HepG2 (cell line): ENCODE results near the gene BAHD1. TPM values are rescaled to one million over a fixed set of nuclear protein-coding genes. Genes with fewer than 3 reads are reported as not detected.

Source experiments
- CAMTA2 ChIP-seq: sonication (generic); formaldehyde crosslinking; IDR thresholded peaks from 2 replicates; pipeline ENCODE4 v1.4.0; 2020; ENCODE audit warnings: mild to moderate bottlenecking, missing genetic modification reagents, borderline replicate concordance
- FLYWCH1 ChIP-seq: sonication (generic); formaldehyde crosslinking; IDR thresholded peaks from 2 replicates; pipeline ENCODE4 v1.8.1; 2023; ENCODE audit warnings: mild to moderate bottlenecking, missing genetic modification reagents
- FOXO1 ChIP-seq: sonication (generic); formaldehyde crosslinking; IDR thresholded peaks from 2 replicates; pipeline ENCODE4 v1.4.0; 2020; ENCODE audit warnings: missing genetic modification reagents
- KIAA2018 ChIP-seq: sonication (generic); formaldehyde crosslinking; IDR thresholded peaks from 2 replicates; pipeline ENCODE4 v1.5.0; 2020; ENCODE audit warnings: mild to moderate bottlenecking, missing genetic modification reagents, borderline replicate concordance
- KLF16 ChIP-seq, 2 experiments: sonication (generic) in 1 of 2; formaldehyde crosslinking in 1 of 2; IDR thresholded peaks; 2 replicates each; pipeline versions ENCODE4 v1.6.1 to v1.8.0; 2016 to 2023; ENCODE audit warnings: missing genetic modification reagents in 2 of 2, missing compliant biosample characterization in 1 of 2
- MATR3 ChIP-seq: sonication (generic); formaldehyde crosslinking; IDR thresholded peaks from 2 replicates; pipeline ENCODE4 v1.4.0; 2020; ENCODE audit warnings: missing genetic modification reagents
- NCOR1 ChIP-seq: fragments of 200-600 bp; sonication (generic); IDR thresholded peaks from 2 replicates; pipeline ENCODE4 v1.7.0; 2017; ENCODE audit warnings: antibody characterized with exemption, low read length, borderline replicate concordance
- NR2C2 ChIP-seq: sonication (generic); formaldehyde crosslinking; IDR thresholded peaks from 2 replicates; pipeline ENCODE4 v1.4.0; 2020; ENCODE audit warnings: missing genetic modification reagents, mild to moderate bottlenecking, moderate library complexity, borderline replicate concordance
- PAXIP1 ChIP-seq: sonication (generic); formaldehyde crosslinking; conservative IDR thresholded peaks from 2 replicates; pipeline ENCODE4 v1.4.0; 2020; ENCODE audit warnings: mild to moderate bottlenecking, missing genetic modification reagents, moderate library complexity
- SMAD3 ChIP-seq: sonication (generic); formaldehyde crosslinking; IDR thresholded peaks from 2 replicates; pipeline ENCODE4 v1.4.0; 2020; ENCODE audit warnings: missing genetic modification reagents
- ZNF12 ChIP-seq: sonication (generic); formaldehyde crosslinking; IDR thresholded peaks from 2 replicates; pipeline ENCODE4 v1.5.0; 2020; ENCODE audit warnings: missing genetic modification reagents
- ZSCAN22 ChIP-seq: sonication (generic); formaldehyde crosslinking; IDR thresholded peaks from 2 replicates; pipeline ENCODE4 v1.4.0; 2020; ENCODE audit warnings: mild to moderate bottlenecking, missing genetic modification reagents
- polyA plus RNA-seq, 8 experiments: library from polyadenylated mRNA; depleted of rRNA in 3 of 8; stranded (reverse) in 7 of 8; unstranded in 1 of 8; fragments of >200 nt; fragmentation: Illumina TruSeq in 4 of 8; extraction: Trizol in 4 of 8; gene quantifications; 2 replicates each; pipeline versions ENCODE4 v1.2.1 to v1.2.3, GENCODE V29; 2011 to 2016; ENCODE audit warnings: low read depth in 4 of 8, missing spikeins in 1 of 8, mixed read lengths in 1 of 8; ENCODE audit not compliant: insufficient read depth in 1 of 8
- total RNA-seq, 5 experiments: library from RNA; depleted of rRNA; stranded (reverse); fragments of >200 nt; fragmentation: Illumina TruSeq; extraction: Trizol; gene quantifications; 2 replicates each; pipeline ENCODE4 v1.2.3, GENCODE V29; 2016; ENCODE audit warnings: low read depth in 1 of 5
- TF ChIP-seq, protein P1 (sequence below), 2 experiments: IDR thresholded peaks; 2 replicates each; pipeline ENCODE4 v1.6.1; 2011 to 2012; ENCODE audit warnings: low read length in 2 of 2, borderline replicate concordance in 1 of 2, low read depth in 1 of 2, mild to moderate bottlenecking in 1 of 2, moderate library complexity in 1 of 2

The BAHD1 gene
- total and polyA plus RNA-seq, 2 of the 13 experiments (the other 11 are each of a cell fraction or from before 2014, with no cell fraction given) = 3.3 to 8.7 TPM

DNA sequence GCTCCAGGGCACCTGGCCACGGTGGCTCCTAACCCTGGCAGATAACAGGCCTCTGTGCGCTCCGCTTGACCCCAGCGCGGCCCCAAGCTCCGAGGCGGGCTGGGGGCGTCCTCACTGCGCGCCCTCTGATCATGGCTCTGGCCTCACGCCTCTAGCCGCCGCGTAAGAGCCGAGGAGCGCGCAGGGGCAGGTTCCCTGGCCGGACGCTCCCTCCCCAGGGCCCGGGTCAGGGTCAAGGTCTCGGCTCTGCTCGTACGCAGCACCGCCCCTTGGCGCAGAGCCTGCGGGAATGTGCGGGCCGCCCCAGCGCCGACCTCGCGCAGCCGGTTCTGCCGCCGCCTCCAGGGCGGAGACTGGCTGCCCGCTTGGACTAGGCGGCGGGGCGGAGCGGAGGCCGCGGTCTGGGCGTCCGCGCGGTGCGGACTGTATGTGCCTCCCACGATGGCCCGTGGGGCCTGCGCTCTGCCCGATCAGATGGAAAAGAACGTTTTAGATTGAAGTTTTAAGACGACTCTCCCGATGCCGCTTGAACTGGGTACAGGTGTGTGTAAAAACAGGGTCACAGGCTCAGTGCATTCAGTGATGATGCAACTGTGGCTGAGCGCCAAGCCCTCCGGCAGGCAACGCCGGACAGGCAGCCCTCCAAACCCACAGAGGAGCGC is 70.8 kb downstream of the BAHD1 start (continued):
- TF ChIP-seq KIAA2018 (CRISPR knock-in tag) (no peak), KLF16 (CRISPR knock-in tag; IDR thresholded peaks at IDR 0.05) (peak in 1 of 2 experiments; percentile 75; a peak in 2 of 4 replicates), MATR3 (no peak), NCOR1 (no peak), ZNF12 (no peak), NR2C2 (peak; percentile 94), FOXO1 (peak; percentile 50; the same call in 1 of the 2 replicates), FLYWCH1 (CRISPR knock-in tag) (no peak), PAXIP1 (peak; percentile 74), CAMTA2 (no peak), SMAD3 (CRISPR knock-in tag) (no peak), ZSCAN22 (no peak)
- TF ChIP-seq, protein P1, sequence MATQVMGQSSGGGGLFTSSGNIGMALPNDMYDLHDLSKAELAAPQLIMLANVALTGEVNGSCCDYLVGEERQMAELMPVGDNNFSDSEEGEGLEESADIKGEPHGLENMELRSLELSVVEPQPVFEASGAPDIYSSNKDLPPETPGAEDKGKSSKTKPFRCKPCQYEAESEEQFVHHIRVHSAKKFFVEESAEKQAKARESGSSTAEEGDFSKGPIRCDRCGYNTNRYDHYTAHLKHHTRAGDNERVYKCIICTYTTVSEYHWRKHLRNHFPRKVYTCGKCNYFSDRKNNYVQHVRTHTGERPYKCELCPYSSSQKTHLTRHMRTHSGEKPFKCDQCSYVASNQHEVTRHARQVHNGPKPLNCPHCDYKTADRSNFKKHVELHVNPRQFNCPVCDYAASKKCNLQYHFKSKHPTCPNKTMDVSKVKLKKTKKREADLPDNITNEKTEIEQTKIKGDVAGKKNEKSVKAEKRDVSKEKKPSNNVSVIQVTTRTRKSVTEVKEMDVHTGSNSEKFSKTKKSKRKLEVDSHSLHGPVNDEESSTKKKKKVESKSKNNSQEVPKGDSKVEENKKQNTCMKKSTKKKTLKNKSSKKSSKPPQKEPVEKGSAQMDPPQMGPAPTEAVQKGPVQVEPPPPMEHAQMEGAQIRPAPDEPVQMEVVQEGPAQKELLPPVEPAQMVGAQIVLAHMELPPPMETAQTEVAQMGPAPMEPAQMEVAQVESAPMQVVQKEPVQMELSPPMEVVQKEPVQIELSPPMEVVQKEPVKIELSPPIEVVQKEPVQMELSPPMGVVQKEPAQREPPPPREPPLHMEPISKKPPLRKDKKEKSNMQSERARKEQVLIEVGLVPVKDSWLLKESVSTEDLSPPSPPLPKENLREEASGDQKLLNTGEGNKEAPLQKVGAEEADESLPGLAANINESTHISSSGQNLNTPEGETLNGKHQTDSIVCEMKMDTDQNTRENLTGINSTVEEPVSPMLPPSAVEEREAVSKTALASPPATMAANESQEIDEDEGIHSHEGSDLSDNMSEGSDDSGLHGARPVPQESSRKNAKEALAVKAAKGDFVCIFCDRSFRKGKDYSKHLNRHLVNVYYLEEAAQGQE (IDR thresholded peaks at IDR 0.05; ENCODE audit: borderline replicate concordance in 1 of 2, low read depth in 1 of 2, low read length in 2 of 2) = no peak
